ENCODE results near the gene STK31. TPM values are rescaled to one million over a fixed set of nuclear protein-coding genes. Genes with fewer than 3 reads are reported as not detected.
"Not testable (repeated sequence)": the region's sequence is repeated elsewhere in the genome, so short reads cannot be mapped to it uniquely, and the experiment has no call there.

The STK31 gene
- total RNA-seq, 1 experiment from 2014 or later = 0.02 TPM

DNA sequence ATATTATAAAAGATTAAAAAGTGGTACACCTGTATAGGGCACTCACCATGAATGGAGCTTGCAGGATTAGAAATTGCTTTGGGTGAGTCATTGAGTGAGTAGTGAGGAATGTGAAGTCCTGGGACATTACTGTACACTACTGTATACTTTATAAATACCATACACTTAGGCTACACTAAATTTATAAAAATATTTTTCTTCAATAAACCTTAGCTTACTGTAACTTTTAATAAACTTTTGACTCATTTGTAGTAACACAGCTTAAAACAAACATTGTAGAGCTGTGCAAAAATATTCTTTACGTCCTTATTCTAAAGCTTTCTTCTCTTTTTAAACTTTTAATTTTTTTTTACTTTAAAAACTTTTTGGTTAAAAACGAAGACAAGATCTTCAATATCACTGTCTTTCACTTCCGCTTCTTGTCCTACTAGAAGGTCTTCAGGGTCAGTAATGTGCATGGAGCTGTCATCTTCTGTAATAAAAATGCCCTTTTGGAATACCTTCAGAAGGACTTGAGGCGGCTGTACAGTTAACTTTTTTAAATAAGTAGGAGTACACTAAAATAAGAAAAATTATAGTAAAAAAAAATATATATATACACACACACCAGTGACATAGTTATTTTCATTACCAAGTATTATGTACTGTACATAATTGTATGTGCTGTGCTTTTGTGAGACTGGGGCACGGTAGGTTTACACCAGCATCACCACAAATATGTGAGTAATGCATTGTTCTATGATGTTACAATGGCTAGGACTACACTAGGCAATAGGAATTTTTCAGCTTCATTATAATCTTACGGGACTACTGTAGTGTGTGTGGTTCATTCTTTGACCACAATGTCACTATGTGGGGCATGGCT lies 3.5 kb downstream of the STK31 start:
- DNase-seq (ENCODE audit: low read depth) = peak; percentile 95

- no peak for DNase-seq (ENCODE audit: low read depth)
Observed at GRCh38 chr7:23714150-23714464, 4.1 kb downstream of the STK31 start.

GRCh38 chr7:23714579-23714978 lies 4.6 kb downstream of the STK31 start:
- DNase-seq (ENCODE audit: low read depth) = no peak

GRCh38 chr7:23715099-23715498 lies 5.1 kb downstream of the STK31 start:
- no peak for DNase-seq (ENCODE audit: low read depth)

DNA sequence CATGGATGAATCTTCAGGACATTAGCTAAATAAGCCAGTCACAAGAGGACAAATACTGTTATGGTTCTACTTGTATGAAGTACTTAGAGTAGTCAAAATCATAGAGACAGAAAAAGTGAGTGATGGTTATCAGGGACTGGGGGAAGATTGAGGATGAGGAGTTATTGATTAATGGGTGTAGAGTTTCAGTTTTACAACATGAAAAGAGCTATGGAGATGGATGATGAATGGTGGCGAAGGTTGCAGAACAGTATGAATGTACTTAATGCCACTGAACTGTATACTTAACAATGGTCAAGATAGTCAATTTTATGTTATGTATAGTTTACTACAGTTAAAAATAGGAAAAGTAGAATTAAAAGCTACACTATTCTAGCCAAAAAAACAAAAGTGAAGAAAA lies 7.8 kb downstream of the STK31 start:
- no peak for DNase-seq (ENCODE audit: low read depth)

DNA sequence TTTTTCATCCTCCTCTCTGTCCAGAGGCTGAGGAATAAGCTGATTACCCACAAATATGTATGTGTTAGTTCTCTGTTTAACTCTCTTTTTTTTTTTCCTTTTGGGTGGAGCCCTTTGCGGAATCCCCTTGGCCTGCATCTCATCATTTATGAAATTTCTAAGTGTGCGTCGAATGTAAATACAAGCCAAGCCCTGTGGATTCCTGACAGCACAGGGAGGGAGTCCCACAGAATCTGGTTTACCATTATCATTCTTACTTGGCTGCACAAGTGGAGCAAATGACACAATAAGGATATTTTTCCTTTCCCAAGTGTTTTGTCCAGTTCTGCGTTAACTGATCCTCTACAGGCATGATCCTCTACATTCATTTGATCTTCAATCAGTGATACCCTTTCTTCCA lies 11.4 kb downstream of the STK31 start:
- DNase-seq (ENCODE audit: low read depth) = no peak

DNA sequence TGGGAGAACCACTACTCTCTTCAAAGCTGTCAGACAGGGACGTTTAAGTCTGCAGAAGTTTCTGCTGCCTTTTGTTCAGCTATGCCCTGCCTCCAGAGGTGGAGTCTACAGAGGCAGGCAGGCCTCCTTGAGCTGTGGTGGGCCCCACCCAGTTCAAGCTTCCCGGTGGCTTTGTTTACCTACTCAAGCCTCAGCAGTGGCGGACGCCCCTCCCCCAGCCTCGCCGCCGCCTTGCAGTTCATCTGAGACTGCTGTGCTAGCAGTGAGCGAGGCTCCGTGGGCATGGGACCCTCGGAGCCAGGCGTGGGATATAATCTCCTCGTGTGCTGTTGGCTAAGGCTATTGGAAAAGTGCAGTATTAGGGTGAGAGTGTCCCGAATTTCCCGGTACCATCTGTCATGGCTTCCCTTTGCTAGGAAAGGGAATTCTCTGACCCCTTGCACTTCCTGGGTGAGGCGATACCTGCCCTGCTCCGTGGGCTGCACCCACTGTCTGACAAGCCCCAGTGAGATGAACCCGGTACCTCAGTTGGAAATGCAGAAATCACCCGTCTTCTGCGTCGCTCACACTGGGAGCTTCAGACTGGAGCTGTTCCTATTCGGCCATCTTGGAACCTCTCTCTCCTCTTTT lies 12.7 kb downstream of the STK31 start:
- DNase-seq (ENCODE audit: low read depth) = not testable (repeated sequence)

DNA sequence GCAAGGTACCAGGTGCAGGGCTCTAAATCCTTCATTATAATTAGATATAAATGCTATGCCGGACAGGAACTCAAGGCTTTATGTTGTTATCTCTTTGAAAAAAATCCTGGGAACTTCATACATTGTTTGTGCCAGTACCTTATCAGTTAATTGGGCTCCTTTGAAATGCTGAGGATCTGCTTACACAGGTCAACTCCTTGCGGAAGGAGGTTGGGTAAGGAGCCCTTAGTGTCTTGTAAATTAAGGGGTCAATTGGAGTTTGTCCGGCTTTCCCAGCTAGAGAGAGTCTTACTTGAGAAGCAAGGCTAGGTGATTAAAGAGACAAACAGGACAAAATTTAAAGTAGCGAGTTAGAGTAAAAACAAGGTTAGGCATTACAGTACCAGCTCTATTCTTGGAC lies 14.1 kb downstream of the STK31 start:
- DNase-seq (ENCODE audit: low read depth) = not testable (repeated sequence)

DNA sequence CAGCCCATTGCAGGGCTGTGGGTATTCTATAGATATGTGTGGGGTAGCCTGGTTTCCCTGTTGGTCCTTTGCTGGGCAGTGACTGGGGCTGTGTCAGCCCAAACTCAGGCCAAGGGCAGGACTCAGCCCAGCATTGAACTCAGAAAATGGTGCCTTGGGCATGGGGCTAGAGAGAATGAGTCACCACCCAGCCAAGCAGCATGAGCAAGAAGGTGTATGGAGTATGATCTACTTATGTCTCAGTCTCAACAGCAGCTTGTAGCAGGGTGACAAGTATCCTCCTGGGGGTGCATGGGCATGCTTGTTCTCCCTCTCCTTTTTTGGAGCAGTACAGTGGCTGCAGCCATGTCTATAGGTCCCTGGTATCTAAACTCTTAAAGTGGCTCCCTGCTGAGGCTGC lies 32.0 kb downstream of the STK31 start:
- DNase-seq (ENCODE audit: low read depth) = no peak

GRCh38 chr7:23743226-23743625 lies 33.2 kb downstream of the STK31 start:
- DNase-seq (ENCODE audit: low read depth) = no peak

GRCh38 chr7:23746629-23747028 lies 36.6 kb downstream of the STK31 start:
- DNase-seq (ENCODE audit: low read depth) = no peak

DNA sequence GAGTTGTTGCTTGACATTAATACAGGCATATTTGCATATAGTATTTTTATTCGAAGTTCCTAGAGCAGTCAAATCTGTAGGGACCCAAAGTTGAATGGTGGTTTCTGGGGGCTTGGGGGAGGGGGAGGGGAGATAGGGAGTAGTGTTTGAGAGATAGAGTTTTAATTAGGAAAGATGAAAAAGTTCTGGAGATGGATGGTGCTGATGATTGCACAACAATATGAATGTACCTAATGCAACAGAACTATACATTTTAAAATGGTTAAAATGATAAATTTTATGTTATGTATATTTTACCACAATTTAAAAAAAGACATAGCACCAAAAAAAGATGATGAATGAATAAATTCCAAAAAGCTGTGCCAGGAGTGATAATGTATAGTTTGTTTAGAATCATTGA lies 41.8 kb downstream of the STK31 start:
- no peak for DNase-seq (ENCODE audit: low read depth)

DNA sequence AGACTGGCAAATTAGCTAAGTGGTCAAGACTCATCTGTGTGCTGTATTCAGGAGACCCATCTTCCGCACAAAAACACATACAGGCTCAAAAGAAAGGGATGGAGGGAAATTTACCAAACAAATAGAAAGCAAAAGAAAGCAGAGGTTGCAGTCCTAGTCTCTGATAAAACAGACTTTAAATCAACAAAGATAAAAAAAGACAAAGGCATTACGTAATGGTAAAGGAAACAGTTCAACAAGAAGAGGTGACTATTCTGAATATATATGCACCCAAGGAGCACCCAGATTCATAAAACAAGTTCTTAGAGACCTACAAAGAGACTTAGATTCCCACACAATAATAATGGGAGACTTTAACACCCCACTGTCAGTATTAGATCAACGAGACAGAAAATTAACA lies 48.8 kb downstream of the STK31 start:
- DNase-seq (ENCODE audit: low read depth) = not testable (repeated sequence)

GRCh38 chr7:23759671-23760391 lies 49.8 kb downstream of the STK31 start:
- DNase-seq (ENCODE audit: low read depth) = peak; percentile 80

GRCh38 chr7:23765943-23766342 lies 55.9 kb downstream of the STK31 start:
- DNase-seq (ENCODE audit: low read depth) = no peak

GRCh38 chr7:23767514-23767913 lies 57.5 kb downstream of the STK31 start:
- no peak for DNase-seq (ENCODE audit: low read depth)

GRCh38 chr7:23768022-23768421 lies 58.0 kb downstream of the STK31 start:
- DNase-seq (ENCODE audit: low read depth) = no peak

- not testable (repeated sequence) for DNase-seq (ENCODE audit: low read depth)
Observed at GRCh38 chr7:23779185-23779800, 69.3 kb downstream of the STK31 start.

DNA sequence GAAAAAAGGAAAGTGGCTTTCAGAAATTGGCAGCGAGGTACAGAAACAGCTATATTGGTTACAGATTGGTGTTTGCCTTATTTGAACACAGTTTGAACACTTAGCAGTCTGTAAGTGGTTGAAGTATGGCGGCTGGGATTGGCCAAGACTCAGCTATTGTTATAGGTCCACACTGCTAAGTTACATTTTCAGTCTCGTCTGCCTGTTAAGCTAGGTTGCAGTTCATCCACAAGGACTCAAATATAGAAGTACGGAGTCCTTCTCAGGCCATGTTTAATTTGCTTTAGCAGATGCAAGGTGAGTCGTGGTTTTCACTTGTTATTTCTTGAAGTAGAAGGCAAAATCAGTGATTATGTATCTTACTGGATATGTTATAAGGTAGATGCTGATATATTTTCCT lies 73.1 kb downstream of the STK31 start:
- peak; percentile 8 for DNase-seq (ENCODE audit: low read depth)

GRCh38 chr7:23787272-23787671 lies 77.3 kb downstream of the STK31 start:
- no peak for DNase-seq (ENCODE audit: low read depth)

GRCh38 chr7:23788843-23789242 lies 78.8 kb downstream of the STK31 start:
- DNase-seq (ENCODE audit: low read depth) = no peak

- no peak for DNase-seq (ENCODE audit: low read depth)
Observed at GRCh38 chr7:23791721-23792120, 81.7 kb downstream of the STK31 start.
